Measurements from ENCODE around the gene EPS8L3. TPM values are rescaled to one million over a fixed set of nuclear protein-coding genes. Genes with fewer than 3 reads are reported as not detected.

The EPS8L3 gene
- total and polyA plus RNA-seq, 4 donors, result 0.09 to 0.38 (median 0.15) TPM; not detected in 1

DNA sequence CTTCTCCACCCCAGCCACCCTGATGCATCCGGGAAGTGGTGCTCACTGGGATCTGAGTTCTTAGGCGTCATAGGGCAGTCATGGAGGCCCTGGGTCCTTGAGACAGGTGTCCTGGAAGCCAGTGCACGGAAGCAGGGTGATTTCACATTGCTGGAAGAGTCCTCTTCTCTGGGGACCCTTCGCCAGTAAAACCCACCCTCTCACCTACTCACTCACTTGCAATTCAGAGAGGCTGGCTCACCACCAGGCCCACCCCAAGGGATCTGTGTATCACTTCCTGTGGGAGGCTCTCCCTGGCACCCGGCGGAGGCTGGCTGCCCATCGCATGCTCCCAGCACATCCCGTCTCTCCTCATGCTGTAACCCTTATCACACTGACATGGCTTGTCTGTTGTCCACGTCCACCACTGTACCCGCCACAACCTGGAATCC is 40.2 kb upstream of the EPS8L3 start:
- Histone ChIP-seq H3K27ac (ENCODE audit: low read depth in 1 of 2, low read length in 2 of 2) (no peak overlapping the region), H3K9me3 (ENCODE audit: control insufficient read depth in 4 of 4, low read length in 3 of 4) (no peaks in the 10 kb centered on the region), H3K4me3 (ENCODE audit: low read depth in 1 of 3, low read length in 3 of 3) (no peak overlapping the region), H3K9ac (ENCODE audit: low read depth in 1 of 2, low read length in 2 of 2) (no peak overlapping the region), H3K4me1 (ENCODE audit: control insufficient read depth in 4 of 4, insufficient read depth in 4 of 4, low read length in 3 of 4) (no peaks in the 10 kb centered on the region), H3K27me3 (ENCODE audit: control insufficient read depth in 4 of 4, insufficient read depth in 4 of 4, low read length in 3 of 4) (no peaks in the 10 kb centered on the region), H3K36me3 (ENCODE audit: control insufficient read depth in 4 of 4, insufficient read depth in 3 of 4, low read depth in 1 of 4, low read length in 3 of 4) (no peaks in the 10 kb centered on the region)
- TF ChIP-seq GABPA (IDR thresholded peaks at IDR 0.05 in 1 of 2, conservative IDR thresholded peaks at IDR 0.05 in 1 of 2), result no peak
- TF ChIP-seq, protein P1, sequence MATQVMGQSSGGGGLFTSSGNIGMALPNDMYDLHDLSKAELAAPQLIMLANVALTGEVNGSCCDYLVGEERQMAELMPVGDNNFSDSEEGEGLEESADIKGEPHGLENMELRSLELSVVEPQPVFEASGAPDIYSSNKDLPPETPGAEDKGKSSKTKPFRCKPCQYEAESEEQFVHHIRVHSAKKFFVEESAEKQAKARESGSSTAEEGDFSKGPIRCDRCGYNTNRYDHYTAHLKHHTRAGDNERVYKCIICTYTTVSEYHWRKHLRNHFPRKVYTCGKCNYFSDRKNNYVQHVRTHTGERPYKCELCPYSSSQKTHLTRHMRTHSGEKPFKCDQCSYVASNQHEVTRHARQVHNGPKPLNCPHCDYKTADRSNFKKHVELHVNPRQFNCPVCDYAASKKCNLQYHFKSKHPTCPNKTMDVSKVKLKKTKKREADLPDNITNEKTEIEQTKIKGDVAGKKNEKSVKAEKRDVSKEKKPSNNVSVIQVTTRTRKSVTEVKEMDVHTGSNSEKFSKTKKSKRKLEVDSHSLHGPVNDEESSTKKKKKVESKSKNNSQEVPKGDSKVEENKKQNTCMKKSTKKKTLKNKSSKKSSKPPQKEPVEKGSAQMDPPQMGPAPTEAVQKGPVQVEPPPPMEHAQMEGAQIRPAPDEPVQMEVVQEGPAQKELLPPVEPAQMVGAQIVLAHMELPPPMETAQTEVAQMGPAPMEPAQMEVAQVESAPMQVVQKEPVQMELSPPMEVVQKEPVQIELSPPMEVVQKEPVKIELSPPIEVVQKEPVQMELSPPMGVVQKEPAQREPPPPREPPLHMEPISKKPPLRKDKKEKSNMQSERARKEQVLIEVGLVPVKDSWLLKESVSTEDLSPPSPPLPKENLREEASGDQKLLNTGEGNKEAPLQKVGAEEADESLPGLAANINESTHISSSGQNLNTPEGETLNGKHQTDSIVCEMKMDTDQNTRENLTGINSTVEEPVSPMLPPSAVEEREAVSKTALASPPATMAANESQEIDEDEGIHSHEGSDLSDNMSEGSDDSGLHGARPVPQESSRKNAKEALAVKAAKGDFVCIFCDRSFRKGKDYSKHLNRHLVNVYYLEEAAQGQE (IDR thresholded peaks at IDR 0.05), result no peak
- 80% methylated on average over 10 of the region's 10 CpGs for WGBS
- no peak for DNase-seq (ENCODE audit: low spot score)

DNA sequence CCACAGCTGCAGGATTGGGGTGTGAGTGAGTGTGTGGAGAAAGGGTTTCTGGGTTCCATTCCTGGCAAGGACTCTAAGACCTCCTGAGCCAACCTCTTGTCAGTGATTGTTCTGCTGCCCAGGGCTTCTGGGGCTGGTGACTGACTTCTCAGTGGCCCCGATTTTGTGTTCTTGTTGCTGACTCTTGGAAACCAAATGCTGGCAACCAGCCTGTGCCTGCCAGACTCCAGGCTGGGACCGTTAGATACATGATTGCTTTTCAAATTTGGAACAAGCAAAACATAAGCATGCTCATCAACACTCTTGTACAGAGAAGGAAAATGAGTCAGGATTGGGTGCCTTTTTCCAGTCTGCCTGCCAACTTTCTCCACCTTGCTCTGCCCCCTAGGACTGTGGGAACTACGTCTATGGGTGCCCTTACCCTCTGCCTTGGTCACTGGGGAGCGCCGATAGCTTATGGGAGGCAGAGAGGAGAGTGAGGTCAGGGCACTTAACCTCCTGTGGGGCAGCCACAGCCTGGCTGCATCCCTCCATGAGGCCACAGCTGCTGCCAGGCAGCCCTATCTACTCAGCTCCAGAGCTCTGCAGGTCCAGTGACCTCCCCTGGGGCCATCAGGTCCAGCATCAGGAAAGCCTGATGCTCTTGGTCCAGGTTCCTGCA is 39.3 kb upstream of the EPS8L3 start:
- TF ChIP-seq NR2F2 (IDR thresholded peaks at IDR 0.05) (no peak), HNF4A (conservative IDR thresholded peaks at IDR 0.05) (no peak)
- TF ChIP-seq, protein P2, sequence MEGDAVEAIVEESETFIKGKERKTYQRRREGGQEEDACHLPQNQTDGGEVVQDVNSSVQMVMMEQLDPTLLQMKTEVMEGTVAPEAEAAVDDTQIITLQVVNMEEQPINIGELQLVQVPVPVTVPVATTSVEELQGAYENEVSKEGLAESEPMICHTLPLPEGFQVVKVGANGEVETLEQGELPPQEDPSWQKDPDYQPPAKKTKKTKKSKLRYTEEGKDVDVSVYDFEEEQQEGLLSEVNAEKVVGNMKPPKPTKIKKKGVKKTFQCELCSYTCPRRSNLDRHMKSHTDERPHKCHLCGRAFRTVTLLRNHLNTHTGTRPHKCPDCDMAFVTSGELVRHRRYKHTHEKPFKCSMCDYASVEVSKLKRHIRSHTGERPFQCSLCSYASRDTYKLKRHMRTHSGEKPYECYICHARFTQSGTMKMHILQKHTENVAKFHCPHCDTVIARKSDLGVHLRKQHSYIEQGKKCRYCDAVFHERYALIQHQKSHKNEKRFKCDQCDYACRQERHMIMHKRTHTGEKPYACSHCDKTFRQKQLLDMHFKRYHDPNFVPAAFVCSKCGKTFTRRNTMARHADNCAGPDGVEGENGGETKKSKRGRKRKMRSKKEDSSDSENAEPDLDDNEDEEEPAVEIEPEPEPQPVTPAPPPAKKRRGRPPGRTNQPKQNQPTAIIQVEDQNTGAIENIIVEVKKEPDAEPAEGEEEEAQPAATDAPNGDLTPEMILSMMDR (IDR thresholded peaks at IDR 0.05; ENCODE audit: low read depth, low read length, missing input control), result no peak
- Histone ChIP-seq H3K4me1 (ENCODE audit: control insufficient read depth in 4 of 4, insufficient read depth in 4 of 4, low read length in 3 of 4) (no peaks in the 10 kb centered on the region), H3K36me3 (ENCODE audit: control insufficient read depth in 4 of 4, insufficient read depth in 3 of 4, low read depth in 1 of 4, low read length in 3 of 4) (no peaks in the 10 kb centered on the region), H3K4me3 (ENCODE audit: low read depth in 1 of 3, low read length in 3 of 3) (no peak overlapping the region), H3K27ac (ENCODE audit: low read depth in 1 of 2, low read length in 2 of 2) (no peak overlapping the region), H3K27me3 (ENCODE audit: control insufficient read depth in 4 of 4, insufficient read depth in 4 of 4, low read length in 3 of 4) (no peaks in the 10 kb centered on the region), H3K9ac (ENCODE audit: low read depth in 1 of 2, low read length in 2 of 2) (no peak overlapping the region), H3K9me3 (ENCODE audit: control insufficient read depth in 4 of 4, low read length in 3 of 4) (no peaks in the 10 kb centered on the region)
- WGBS, result 86% methylated on average over 5 of the region's 5 CpGs
- no peak for DNase-seq (ENCODE audit: low spot score)

DNA sequence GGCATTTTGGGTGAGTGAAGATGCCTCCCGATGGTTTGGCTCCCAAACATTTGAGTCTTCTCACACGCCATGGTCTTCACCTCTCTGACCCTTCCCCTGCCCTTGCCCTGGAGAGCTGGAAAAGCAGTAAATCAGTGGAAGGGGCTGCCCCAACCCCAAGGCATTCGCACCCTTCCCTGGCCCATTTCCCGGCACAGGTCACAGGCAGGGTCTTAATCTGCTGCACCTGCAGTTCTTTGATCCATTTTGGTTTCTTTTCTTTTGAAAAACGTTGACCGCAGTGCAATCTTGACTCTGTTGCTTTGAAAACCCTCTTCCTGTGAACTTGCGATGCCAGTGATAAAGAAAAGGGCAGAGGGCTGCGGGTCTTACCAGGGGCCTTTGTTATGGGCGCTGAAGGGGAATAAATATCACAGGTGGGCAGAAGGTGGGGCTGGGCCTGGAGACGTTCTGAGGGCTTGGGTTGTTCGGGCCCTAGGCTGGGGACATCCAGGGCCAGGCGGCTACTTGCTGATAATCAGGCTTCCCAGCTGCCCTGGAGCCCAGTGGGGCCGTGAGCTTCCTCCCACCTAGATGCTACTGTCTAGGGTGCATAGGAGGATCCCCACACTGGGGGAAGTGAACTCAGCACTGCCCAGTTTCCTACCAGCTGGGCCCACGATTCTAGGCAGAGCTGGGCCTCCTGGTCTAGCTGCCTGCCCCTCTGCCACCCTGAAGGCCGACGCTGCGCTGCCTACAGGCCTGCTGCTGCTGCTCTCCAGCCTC is 38.6 kb upstream of the EPS8L3 start:
- TF ChIP-seq RXRA (IDR thresholded peaks at IDR 0.05) (no peak), FOXA2 (IDR thresholded peaks at IDR 0.05) (no peak), RAD21 (IDR thresholded peaks at IDR 0.05) (no peak), SP1 (IDR thresholded peaks at IDR 0.05) (no peak), YY1 (IDR thresholded peaks at IDR 0.05) (no peak)
- TF ChIP-seq, protein P2 (IDR thresholded peaks at IDR 0.05; ENCODE audit: low read depth, low read length, missing input control), result no peak
- TF ChIP-seq, protein P3, sequence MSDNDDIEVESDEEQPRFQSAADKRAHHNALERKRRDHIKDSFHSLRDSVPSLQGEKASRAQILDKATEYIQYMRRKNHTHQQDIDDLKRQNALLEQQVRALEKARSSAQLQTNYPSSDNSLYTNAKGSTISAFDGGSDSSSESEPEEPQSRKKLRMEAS (IDR thresholded peaks at IDR 0.05), result no peak
- TF ChIP-seq, protein P4, sequence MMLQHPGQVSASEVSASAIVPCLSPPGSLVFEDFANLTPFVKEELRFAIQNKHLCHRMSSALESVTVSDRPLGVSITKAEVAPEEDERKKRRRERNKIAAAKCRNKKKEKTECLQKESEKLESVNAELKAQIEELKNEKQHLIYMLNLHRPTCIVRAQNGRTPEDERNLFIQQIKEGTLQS (IDR thresholded peaks at IDR 0.05), result no peak
- no peaks in the 10 kb centered on the region for H3K9me3 ChIP-seq (ENCODE audit: control insufficient read depth in 4 of 4, low read length in 3 of 4)
- no peak overlapping the region for H3K9ac ChIP-seq (ENCODE audit: low read depth in 1 of 2, low read length in 2 of 2)
- DNase-seq (ENCODE audit: low spot score), result no peak
- no peaks in the 10 kb centered on the region for H3K4me1 ChIP-seq (ENCODE audit: control insufficient read depth in 4 of 4, insufficient read depth in 4 of 4, low read length in 3 of 4)
- no peak overlapping the region for H3K27ac ChIP-seq (ENCODE audit: low read depth in 1 of 2, low read length in 2 of 2)
- H3K4me3 ChIP-seq (ENCODE audit: low read depth in 1 of 3, low read length in 3 of 3), result no peak overlapping the region
- H3K36me3 ChIP-seq (ENCODE audit: control insufficient read depth in 4 of 4, insufficient read depth in 3 of 4, low read depth in 1 of 4, low read length in 3 of 4), result no peaks in the 10 kb centered on the region
- no peaks in the 10 kb centered on the region for H3K27me3 ChIP-seq (ENCODE audit: control insufficient read depth in 4 of 4, insufficient read depth in 4 of 4, low read length in 3 of 4)
- WGBS, result 89% methylated on average over 17 of the region's 17 CpGs

All from liver (tissue), 9 donors.